Central memory CD8-positive, alpha-beta T cell (primary cell): ENCODE data around the gene ARID5B.

Experiments
- ATAC-seq: fragments of 150-1000 bp; cut with Tn5 transposase; replicated peaks from 2 replicates; pipeline ENCODE4 v1.10.0; 2022; ENCODE audit warnings: mild to moderate bottlenecking, moderate FRiP score, moderate number of reproducible peaks; ENCODE audit not compliant: poor library complexity, severe bottlenecking; ENCODE audit errors: extremely low read depth
- DNase-seq, 2 donors: peaks; one replicate each; pipeline ENCODE4 v3.0.0; 2021; ENCODE audit warnings: low spot score in 2 of 2
- H3K27ac Mint-ChIP-seq: one replicate; pipeline ENCODE4 v1.8.0; 2022; ENCODE audit warnings: low read depth, mild to moderate bottlenecking, moderate library complexity, mixed read lengths
- H3K27me3 Mint-ChIP-seq: one replicate; pipeline ENCODE4 v1.8.0; 2022; ENCODE audit warnings: mixed read lengths
- H3K36me3 Mint-ChIP-seq: one replicate; pipeline ENCODE4 v1.8.0; 2022; ENCODE audit warnings: mild to moderate bottlenecking, moderate library complexity, mixed read lengths; ENCODE audit not compliant: insufficient read depth
- H3K4me1 Mint-ChIP-seq: one replicate; pipeline ENCODE4 v1.8.0; 2022; ENCODE audit warnings: mixed read lengths
- H3K4me3 Mint-ChIP-seq: one replicate; pipeline ENCODE4 v1.8.0; 2022; ENCODE audit warnings: mild to moderate bottlenecking, moderate library complexity, mixed read lengths
- H3K9me3 Mint-ChIP-seq: one replicate; pipeline ENCODE4 v1.8.0; 2022; ENCODE audit warnings: mixed read lengths

Gene ARID5B

DNA sequence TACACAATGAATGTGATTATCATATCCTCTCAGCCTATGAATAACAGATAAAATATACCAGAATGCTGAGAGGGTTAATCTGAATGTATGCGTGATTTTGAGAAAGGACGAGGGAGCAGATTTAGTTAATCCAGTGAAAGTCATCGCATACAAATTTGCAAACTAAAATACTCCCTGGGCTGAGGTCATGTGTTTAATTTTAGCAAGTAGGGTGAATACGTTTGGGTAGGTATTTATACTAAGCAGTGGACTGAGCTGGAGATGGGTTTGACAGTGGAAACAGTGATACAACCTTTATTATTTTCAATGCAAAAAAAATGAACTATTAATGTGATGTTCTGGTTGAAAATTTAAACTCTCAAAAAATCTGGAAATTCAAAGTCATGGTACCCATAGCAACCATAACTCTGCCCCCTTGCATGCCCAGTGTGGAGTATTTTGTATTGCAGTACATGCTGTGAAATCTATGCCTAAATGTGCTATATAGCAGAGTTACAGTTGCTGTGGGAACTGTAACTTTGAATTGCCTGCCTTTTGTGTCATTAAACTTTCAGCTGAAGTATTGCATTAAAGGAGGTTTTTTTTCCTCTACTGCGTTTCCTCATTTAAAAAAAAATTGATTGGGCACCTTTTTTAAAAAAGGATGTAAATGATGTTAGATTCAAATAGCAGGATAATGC, 9.5 kb upstream of the ARID5B start:
- H3K4me3 Mint-ChIP-seq: no peak overlapping the region
- no peaks in the 10 kb centered on the region for H3K9me3 Mint-ChIP-seq
- ATAC-seq (no peak), DNase-seq (no peak)
- H3K4me1 Mint-ChIP-seq: peaks cover 5% of the 10 kb centered on the region
- H3K36me3 Mint-ChIP-seq: no peaks in the 10 kb centered on the region
- H3K27ac Mint-ChIP-seq: no peak overlapping the region
- H3K27me3 Mint-ChIP-seq: peaks cover 10% of the 10 kb centered on the region

DNA sequence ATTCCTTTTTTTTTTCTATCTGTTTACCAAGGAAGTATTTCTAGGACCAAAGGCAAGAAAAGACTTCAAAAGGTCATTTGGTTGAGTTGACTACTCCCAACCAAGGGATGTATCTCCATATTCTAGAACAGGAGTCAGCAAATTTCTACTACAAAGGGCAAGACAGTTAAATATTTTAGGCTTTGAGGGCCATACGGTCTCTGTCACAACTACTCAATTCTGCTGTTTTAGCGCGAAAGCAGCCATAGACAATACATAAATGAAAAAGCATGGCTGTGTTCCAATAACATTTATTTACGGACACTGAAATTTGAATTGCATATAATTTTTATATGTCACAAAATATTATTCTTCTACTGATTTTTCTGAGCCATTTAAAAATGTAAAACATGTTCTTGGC, 8.5 kb upstream of the ARID5B start:
- no peaks in the 10 kb centered on the region for H3K36me3 Mint-ChIP-seq
- ATAC-seq: no peak
- H3K27me3 Mint-ChIP-seq: peaks cover 7% of the 10 kb centered on the region
- H3K27ac Mint-ChIP-seq: no peak overlapping the region
- H3K4me3 Mint-ChIP-seq: no peak overlapping the region
- DNase-seq: no peak
- peaks cover 8% of the 10 kb centered on the region for H3K4me1 Mint-ChIP-seq
- H3K9me3 Mint-ChIP-seq: no peaks in the 10 kb centered on the region

DNA sequence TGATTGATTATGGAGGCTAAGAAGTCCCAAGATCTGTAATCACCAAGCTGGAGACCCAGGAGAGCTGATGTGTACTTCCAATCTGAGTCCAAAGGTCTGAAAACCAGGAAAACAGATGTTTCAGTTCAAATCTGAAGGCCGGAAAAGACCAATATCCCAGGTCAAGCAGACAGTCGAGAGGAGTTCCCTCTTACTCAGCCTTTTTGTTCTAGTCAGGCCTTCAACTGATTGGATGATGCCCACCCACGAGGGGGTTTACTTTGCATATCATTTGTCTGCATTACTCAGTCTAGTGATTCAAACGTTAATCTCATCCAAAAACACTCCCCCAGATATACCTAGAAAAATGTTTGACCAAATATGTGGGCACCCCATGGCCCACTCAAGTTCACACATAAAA, 7.4 kb upstream of the ARID5B start:
- ATAC-seq (no peak), DNase-seq (no peak)
- Mint-ChIP-seq H3K36me3 (peaks cover under 1% of the 10 kb centered on the region), H3K4me1 (peaks cover 16% of the 10 kb centered on the region), H3K4me3 (no peak overlapping the region), H3K27me3 (no peaks in the 10 kb centered on the region), H3K27ac (no peak overlapping the region), H3K9me3 (no peaks in the 10 kb centered on the region)

DNA sequence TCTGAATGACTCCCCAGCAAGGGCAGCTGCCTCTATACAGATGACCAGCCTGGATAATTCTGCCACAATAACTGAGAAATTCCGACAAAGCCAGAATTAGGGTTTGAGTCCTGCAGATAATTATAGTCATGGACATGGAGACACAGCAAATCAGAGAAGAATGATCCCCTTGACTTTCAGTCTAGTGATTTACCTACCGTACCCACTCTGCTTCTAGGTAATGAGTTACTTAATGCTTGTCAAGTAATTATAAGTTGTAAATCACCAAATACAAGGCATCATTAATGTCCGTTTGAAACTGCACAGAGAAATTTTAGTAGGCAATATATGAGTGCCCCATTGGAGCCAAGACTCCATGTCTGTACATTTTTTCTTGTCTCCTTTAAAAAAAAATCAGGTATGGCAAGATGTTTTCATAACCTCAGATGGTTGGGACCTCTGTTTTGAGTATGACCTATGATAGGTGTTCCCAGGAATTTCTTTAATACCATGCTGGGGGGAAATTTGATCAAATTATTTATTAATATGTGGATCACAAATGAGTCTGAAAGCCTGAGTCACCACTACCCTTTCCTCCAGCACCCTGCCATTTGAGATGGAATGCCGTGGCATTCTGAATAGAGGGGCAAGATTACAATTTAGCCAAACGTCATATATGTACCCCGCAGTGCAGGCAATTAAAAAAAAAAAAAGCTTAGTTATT, 5.5 kb upstream of the ARID5B start:
- Mint-ChIP-seq H3K9me3 (no peaks in the 10 kb centered on the region), H3K27me3 (no peaks in the 10 kb centered on the region), H3K4me3 (no peak overlapping the region), H3K36me3 (peaks cover 9% of the 10 kb centered on the region), H3K4me1 (peaks cover 27% of the 10 kb centered on the region), H3K27ac (no peak overlapping the region)
- DNase-seq (no peak), ATAC-seq (no peak)

DNA sequence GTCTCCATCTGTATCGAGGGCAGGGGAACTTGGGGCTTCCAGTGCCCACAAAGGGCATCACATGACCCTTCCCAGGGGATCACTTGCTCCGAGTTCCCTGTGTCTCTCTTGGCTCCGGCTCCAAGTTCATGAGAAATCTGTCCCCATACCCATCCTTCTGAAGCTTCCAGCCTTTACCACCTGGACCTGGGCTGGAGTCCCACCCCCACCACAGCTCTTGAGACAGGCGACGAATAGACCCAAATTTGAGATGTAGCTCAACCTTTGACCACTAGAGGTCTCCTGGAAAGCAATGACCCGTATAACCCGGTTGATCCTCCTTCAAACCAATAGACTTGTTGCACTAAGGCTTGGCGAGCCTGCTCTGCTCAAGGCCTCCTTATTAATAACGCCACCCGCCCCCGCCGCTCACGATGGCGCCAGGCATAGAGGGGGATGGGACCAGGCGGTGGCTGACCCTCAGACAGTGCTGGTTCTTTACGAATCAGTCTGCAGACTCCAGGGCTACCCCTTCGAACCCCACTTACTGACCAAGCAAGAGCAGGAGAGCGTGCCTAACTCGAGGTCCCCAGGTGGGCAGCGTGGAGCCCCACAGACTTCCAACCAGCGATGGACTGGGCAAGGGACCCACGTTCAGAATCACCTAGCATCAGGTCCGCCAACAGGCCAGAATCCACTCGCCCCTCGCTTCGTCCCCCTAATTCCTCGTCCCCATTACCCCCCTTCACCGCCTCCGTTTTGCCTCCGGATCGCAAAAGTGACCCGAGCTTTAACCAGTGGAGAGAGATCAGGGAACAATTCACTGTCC, 4.4 kb upstream of the ARID5B start:
- H3K36me3 Mint-ChIP-seq: peaks cover 15% of the 10 kb centered on the region
- peak overlapping the region; percentile 69 for H3K4me3 Mint-ChIP-seq
- DNase-seq: peak; percentile 22 to 53
- peak; percentile 63 for ATAC-seq
- H3K4me1 Mint-ChIP-seq: peaks cover 30% of the 10 kb centered on the region
- H3K9me3 Mint-ChIP-seq: no peaks in the 10 kb centered on the region
- H3K27ac Mint-ChIP-seq: peak overlapping the region; percentile 79
- H3K27me3 Mint-ChIP-seq: no peaks in the 10 kb centered on the region

DNA sequence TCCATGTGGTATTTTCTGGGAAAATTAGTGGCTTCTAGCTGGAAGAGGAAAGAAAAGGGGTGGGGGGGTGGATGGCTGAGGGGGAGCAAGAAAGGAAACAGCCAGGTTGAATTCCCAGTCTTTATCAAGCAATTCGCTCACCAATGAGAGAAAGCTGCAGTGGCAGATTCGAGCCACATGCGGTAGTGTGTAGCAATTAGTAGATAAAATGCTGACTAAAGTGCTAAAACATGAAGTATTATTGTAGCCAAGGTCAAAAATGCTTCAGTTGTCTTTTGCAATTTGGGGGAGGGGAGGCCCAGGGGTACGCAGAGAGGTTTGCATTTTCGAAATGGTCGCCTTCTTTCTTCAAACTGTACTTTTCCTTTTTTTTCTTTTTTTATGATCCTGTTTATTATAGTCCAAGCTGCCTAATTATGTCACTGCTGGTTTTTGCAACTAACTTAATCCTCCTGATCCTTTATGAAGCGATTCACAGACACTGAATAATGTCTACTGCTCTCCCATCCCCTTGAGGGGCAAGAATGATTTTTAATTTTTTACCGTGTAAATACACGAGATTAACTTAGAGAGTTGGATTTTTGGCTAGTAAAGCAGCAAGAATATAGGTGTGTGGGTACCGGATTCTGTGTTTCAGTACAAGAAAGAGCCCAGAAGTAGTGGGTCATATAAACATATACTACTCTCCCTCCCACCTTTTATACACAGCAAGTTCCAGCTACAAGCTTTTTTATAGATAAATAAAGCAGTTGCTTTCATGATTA, 3.6 kb upstream of the ARID5B start:
- Mint-ChIP-seq H3K36me3 (peaks cover 23% of the 10 kb centered on the region), H3K27me3 (no peaks in the 10 kb centered on the region), H3K9me3 (no peaks in the 10 kb centered on the region), H3K4me3 (no peak overlapping the region), H3K4me1 (peaks cover 37% of the 10 kb centered on the region), H3K27ac (peak overlapping the region; percentile 79)
- ATAC-seq (no peak), DNase-seq (no peak)

DNA sequence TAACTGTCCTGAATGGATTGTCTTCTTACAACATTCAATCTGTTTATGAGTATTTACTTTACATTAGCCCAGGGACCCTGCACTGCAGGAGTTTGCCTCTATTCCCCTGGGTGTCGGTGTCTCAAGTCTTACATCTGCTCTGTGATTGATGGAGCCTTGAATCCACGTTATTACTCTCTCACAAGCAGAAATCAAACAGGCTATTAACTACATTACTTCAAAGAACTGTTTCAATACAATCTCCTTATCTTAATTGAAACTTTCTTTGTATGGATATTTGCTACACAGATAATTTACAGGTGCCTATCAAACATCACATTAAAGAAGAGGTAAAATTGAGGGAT, 3.1 kb upstream of the ARID5B start:
- Mint-ChIP-seq H3K4me3 (peak overlapping the region; percentile 87), H3K27me3 (no peaks in the 10 kb centered on the region), H3K27ac (no peak overlapping the region), H3K36me3 (peaks cover 25% of the 10 kb centered on the region), H3K4me1 (peaks cover 38% of the 10 kb centered on the region), H3K9me3 (no peaks in the 10 kb centered on the region)
- ATAC-seq (no peak), DNase-seq (no peak)

DNA sequence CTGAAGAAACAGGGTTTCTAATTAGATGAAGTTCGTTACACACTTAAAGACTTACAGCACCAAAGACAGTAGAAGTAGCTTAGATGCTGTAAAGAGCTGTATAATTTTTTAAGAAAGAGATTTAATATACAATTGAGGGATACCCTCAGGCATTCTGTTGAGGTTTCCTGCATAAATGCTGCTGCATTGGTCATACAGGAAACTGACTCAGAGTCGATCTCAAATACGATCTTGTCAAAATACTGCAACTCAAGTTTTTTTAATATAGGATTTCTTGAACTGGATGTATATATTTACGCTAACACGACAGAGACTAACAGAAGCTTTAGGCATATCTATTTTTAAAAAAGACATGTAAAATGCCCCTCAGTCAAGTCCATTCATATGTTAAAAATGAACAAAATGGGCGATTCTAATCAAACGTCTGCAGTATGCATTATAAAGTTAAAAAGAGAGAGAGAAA, 2.4 kb upstream of the ARID5B start:
- H3K4me3 Mint-ChIP-seq: peak overlapping the region; percentile 87
- DNase-seq: no peak
- H3K9me3 Mint-ChIP-seq: no peaks in the 10 kb centered on the region
- no peaks in the 10 kb centered on the region for H3K27me3 Mint-ChIP-seq
- peaks cover 28% of the 10 kb centered on the region for H3K36me3 Mint-ChIP-seq
- H3K4me1 Mint-ChIP-seq: peaks cover 38% of the 10 kb centered on the region
- peak overlapping the region; percentile 95 for H3K27ac Mint-ChIP-seq
- ATAC-seq: no peak

DNA sequence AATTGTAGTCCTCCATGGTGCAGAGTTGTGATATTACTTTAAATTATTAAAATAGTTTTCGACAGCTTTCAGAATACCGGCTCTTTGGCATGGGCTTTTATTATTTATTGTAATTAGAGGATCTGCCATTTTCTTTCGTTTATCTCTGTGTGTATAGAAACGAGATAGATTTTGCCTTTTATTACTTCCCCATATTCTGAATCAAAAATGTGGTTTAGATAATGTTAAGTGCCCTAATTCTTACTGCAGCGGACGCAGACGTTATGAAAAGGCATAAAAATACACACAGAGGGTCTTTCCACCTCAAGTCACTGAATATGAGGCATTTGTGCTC, 1.9 kb upstream of the ARID5B start:
- H3K4me3 Mint-ChIP-seq: peak overlapping the region; percentile 87
- peak overlapping the region; percentile 95 for H3K27ac Mint-ChIP-seq
- no peak for ATAC-seq
- no peaks in the 10 kb centered on the region for H3K9me3 Mint-ChIP-seq
- peaks cover 30% of the 10 kb centered on the region for H3K36me3 Mint-ChIP-seq
- peaks cover 41% of the 10 kb centered on the region for H3K4me1 Mint-ChIP-seq
- H3K27me3 Mint-ChIP-seq: no peaks in the 10 kb centered on the region
- no peak for DNase-seq

DNA sequence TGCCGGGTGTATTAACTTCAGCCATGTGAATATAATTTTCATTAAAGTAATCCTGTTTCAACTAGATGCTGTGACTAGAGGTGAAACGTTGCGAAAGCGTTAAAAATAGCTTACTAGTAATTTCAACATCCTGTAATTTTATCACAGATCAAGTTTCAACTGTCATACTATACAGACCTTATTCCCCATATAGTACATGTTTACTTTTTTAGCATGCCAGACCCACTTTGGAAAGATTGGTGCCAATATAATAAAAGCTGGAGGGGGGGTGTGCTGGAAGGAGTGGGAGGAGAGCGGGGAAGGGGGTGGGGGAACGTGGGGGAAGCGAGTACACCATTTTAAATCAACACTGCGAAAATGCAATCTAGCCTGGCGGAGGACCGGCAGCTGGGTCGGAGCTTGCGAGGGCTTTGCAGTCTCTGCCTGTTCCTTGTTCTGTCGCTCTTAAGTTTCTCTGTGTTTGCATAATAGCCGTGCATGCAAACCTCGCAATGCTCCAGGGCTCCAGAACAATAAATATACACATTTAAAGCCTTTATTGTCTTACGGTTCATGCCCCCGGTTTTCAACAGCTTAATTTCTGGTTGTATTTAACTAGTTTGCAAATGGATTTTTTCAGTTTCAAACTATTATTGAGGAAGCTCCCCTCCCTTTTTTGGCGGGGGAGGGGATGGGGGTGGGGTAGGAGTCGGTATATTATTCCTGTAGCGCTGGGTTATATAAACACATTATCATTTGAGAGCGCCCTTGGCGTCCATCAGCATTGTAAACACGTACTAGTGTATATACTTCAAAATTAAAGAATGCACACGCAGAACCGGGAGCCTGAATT, 1.3 kb upstream of the ARID5B start:
- ATAC-seq: peak; percentile 7
- no peaks in the 10 kb centered on the region for H3K27me3 Mint-ChIP-seq
- DNase-seq: peak; percentile 21 to 33
- peak overlapping the region; percentile 87 for H3K4me3 Mint-ChIP-seq
- peaks cover 30% of the 10 kb centered on the region for H3K36me3 Mint-ChIP-seq
- H3K4me1 Mint-ChIP-seq: peaks cover 44% of the 10 kb centered on the region
- H3K27ac Mint-ChIP-seq: peak overlapping the region; percentile 95
- H3K9me3 Mint-ChIP-seq: no peaks in the 10 kb centered on the region

DNA sequence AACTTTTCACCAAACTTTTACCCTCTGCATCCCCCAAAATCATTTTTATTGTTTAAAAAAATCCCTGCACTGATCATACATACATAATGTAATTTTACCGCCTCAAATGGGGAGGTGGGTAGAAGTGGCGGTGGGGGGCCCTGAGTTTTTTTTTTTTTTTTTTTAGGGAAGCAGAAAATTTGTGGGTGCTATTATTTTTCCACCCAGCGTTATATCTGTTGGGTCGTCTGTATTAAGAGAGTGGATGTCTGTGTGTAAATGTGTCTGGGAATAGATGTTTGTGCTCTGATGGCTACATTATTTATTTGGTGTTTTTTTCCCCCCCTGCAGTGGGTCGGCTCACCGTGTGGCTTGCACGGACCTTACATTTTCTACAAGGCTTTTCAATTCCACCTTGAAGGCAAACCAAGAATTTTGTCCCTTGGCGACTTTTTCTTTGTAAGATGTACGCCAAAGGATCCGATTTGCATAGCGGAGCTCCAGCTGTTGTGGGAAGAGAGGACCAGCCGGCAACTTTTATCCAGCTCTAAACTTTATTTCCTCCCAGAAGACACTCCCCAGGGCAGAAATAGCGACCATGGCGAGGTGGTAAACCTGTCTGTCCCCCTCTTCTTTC, 438 bp downstream of the ARID5B start:
- no peaks in the 10 kb centered on the region for H3K27me3 Mint-ChIP-seq
- H3K4me3 Mint-ChIP-seq: peak overlapping the region; percentile 87
- H3K27ac Mint-ChIP-seq: peak overlapping the region; percentile 95
- no peak for DNase-seq
- no peaks in the 10 kb centered on the region for H3K9me3 Mint-ChIP-seq
- ATAC-seq: no peak
- peaks cover 49% of the 10 kb centered on the region for H3K4me1 Mint-ChIP-seq
- peaks cover 30% of the 10 kb centered on the region for H3K36me3 Mint-ChIP-seq
